ENCODE measurements around the gene ZNF219. TPM values are rescaled to one million over a fixed set of nuclear protein-coding genes. Genes with fewer than 3 reads are reported as not detected.

The ZNF219 gene
- total RNA-seq, 1 experiment from 2014 or later = 19.9 TPM

- POLR2A ChIA-PET = no interaction called here
- in situ Hi-C loops (cut with HindIII; ENCODE audit: low pct_unique_long_range_greater_than_20kb, low sequenced_read_pairs) (no loop called here), intact Hi-C loops (cut with micrococcal nuclease; ENCODE audit: unreplicated experiment) (no loop called here)
- no peaks in the 10 kb centered on the region for H3K4me1 ChIP-seq (ENCODE audit: control insufficient read depth, insufficient read depth, low read length)
- DNase-seq (ENCODE audit: low read depth, low spot score) (no peak), ATAC-seq (no peak)
- no peaks in the 10 kb centered on the region for H3K9me3 ChIP-seq (ENCODE audit: control insufficient read depth, insufficient read depth, low read depth, low read length)
- CTCF ChIA-PET = interaction anchor here (1.2 kb wide), 1 partner anchor 128 kb away, joined by 3 read pairs; no protein-coding TSS in a partner anchor
- H3K27ac ChIP-seq (ENCODE audit: low read length) = no peak overlapping the region
- no peaks in the 10 kb centered on the region for H3K36me3 ChIP-seq (ENCODE audit: control insufficient read depth, insufficient read depth, low read length)
- no peak for TF ChIP-seq SIN3A (IDR thresholded peaks at IDR 0.05; ENCODE audit: borderline replicate concordance, insufficient read depth, low read depth, low read length)
- TF ChIP-seq, protein P1, sequence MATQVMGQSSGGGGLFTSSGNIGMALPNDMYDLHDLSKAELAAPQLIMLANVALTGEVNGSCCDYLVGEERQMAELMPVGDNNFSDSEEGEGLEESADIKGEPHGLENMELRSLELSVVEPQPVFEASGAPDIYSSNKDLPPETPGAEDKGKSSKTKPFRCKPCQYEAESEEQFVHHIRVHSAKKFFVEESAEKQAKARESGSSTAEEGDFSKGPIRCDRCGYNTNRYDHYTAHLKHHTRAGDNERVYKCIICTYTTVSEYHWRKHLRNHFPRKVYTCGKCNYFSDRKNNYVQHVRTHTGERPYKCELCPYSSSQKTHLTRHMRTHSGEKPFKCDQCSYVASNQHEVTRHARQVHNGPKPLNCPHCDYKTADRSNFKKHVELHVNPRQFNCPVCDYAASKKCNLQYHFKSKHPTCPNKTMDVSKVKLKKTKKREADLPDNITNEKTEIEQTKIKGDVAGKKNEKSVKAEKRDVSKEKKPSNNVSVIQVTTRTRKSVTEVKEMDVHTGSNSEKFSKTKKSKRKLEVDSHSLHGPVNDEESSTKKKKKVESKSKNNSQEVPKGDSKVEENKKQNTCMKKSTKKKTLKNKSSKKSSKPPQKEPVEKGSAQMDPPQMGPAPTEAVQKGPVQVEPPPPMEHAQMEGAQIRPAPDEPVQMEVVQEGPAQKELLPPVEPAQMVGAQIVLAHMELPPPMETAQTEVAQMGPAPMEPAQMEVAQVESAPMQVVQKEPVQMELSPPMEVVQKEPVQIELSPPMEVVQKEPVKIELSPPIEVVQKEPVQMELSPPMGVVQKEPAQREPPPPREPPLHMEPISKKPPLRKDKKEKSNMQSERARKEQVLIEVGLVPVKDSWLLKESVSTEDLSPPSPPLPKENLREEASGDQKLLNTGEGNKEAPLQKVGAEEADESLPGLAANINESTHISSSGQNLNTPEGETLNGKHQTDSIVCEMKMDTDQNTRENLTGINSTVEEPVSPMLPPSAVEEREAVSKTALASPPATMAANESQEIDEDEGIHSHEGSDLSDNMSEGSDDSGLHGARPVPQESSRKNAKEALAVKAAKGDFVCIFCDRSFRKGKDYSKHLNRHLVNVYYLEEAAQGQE (IDR thresholded peaks at IDR 0.05; ENCODE audit: insufficient read depth in 1 of 2, low read depth in 2 of 2, low read length in 1 of 2) = no peak
- BruUV-seq (replicated peaks) = no TSS peak
- no peak overlapping the region for H3K4me3 ChIP-seq (ENCODE audit: low read depth in 2 of 2, low read length in 2 of 2)
- H3K27me3 ChIP-seq (ENCODE audit: control insufficient read depth, insufficient read depth, low read length) = no peaks in the 10 kb centered on the region
These were observed 43.9 kb upstream of the ZNF219 start for GRCh38 chr14:21142357-21142756.

DNA sequence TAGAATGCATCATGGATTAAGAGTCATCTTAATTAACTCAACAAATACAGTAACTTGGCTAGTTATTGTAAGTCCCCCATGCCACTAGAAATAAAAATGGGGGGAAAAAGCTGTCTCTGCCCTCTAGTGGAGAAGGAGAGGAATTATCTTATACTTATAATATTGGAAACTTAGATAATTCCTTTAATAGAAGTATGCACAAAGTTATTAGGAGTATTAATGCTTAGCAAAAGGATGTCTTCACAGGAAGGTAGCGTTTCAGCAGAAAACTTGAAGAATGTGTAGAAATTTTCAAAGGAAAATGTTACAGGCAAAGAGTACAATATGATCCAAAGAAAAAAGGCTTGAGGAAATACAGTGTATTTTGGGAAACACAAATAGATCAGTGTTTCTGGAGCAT lies 37.6 kb upstream of the ZNF219 start:
- intact Hi-C loops (cut with micrococcal nuclease; ENCODE audit: unreplicated experiment) = no loop called here
- Histone ChIP-seq H3K27ac (ENCODE audit: low read length) (no peak overlapping the region), H3K36me3 (ENCODE audit: control insufficient read depth, insufficient read depth, low read length) (no peaks in the 10 kb centered on the region), H3K27me3 (ENCODE audit: control insufficient read depth, insufficient read depth, low read length) (no peaks in the 10 kb centered on the region), H3K4me3 (ENCODE audit: low read depth in 2 of 2, low read length in 2 of 2) (no peak overlapping the region), H3K4me1 (ENCODE audit: control insufficient read depth, insufficient read depth, low read length) (no peaks in the 10 kb centered on the region), H3K9me3 (ENCODE audit: control insufficient read depth, insufficient read depth, low read depth, low read length) (no peaks in the 10 kb centered on the region)
- ChIA-PET CTCF (no interaction called here), POLR2A (no interaction called here)
- ATAC-seq (no peak), DNase-seq (ENCODE audit: low read depth, low spot score) (no peak)
- BruUV-seq (replicated peaks) = no TSS peak
- in situ Hi-C loops (cut with HindIII; ENCODE audit: low pct_unique_long_range_greater_than_20kb, low sequenced_read_pairs) = no loop called here
- TF ChIP-seq, protein P2, sequence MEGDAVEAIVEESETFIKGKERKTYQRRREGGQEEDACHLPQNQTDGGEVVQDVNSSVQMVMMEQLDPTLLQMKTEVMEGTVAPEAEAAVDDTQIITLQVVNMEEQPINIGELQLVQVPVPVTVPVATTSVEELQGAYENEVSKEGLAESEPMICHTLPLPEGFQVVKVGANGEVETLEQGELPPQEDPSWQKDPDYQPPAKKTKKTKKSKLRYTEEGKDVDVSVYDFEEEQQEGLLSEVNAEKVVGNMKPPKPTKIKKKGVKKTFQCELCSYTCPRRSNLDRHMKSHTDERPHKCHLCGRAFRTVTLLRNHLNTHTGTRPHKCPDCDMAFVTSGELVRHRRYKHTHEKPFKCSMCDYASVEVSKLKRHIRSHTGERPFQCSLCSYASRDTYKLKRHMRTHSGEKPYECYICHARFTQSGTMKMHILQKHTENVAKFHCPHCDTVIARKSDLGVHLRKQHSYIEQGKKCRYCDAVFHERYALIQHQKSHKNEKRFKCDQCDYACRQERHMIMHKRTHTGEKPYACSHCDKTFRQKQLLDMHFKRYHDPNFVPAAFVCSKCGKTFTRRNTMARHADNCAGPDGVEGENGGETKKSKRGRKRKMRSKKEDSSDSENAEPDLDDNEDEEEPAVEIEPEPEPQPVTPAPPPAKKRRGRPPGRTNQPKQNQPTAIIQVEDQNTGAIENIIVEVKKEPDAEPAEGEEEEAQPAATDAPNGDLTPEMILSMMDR (IDR thresholded peaks at IDR 0.05) = peak; percentile 74
- TF ChIP-seq SIN3A (IDR thresholded peaks at IDR 0.05; ENCODE audit: borderline replicate concordance, insufficient read depth, low read depth, low read length) = no peak
- no peak for TF ChIP-seq TCF7L2 (IDR thresholded peaks at IDR 0.05; ENCODE audit: low read depth, low read length)
- TF ChIP-seq POLR2AphosphoS5 (IDR thresholded peaks at IDR 0.05; ENCODE audit: low read depth, low read length) = no peak

- intact Hi-C loops (cut with micrococcal nuclease; ENCODE audit: unreplicated experiment) = no loop called here
- POLR2A ChIA-PET = no interaction called here
- no peaks in the 10 kb centered on the region for H3K36me3 ChIP-seq (ENCODE audit: control insufficient read depth, insufficient read depth, low read length)
These were observed 35.4 kb upstream of the ZNF219 start for GRCh38 chr14:21133901-21134300.

More at GRCh38 chr14:21133901-21134300, 35.4 kb upstream of the ZNF219 start:
- no TSS peak for BruUV-seq (replicated peaks)
- Histone ChIP-seq H3K4me3 (ENCODE audit: low read depth in 2 of 2, low read length in 2 of 2) (no peak overlapping the region), H3K9me3 (ENCODE audit: control insufficient read depth, insufficient read depth, low read depth, low read length) (no peaks in the 10 kb centered on the region), H3K27me3 (ENCODE audit: control insufficient read depth, insufficient read depth, low read length) (0 out of 2 replicates have a peak, but pooled peaks cover 2% of the 10 kb centered on the region), H3K27ac (ENCODE audit: low read length) (no peak overlapping the region), H3K4me1 (ENCODE audit: control insufficient read depth, insufficient read depth, low read length) (no peaks in the 10 kb centered on the region)
- CTCF ChIA-PET = no interaction called here
- TF ChIP-seq, protein P2 (IDR thresholded peaks at IDR 0.05) = no peak
- no peak for TF ChIP-seq TCF7L2 (IDR thresholded peaks at IDR 0.05; ENCODE audit: low read depth, low read length)
- TF ChIP-seq SIN3A (IDR thresholded peaks at IDR 0.05; ENCODE audit: borderline replicate concordance, insufficient read depth, low read depth, low read length) = no peak
- no peak for TF ChIP-seq POLR2AphosphoS5 (IDR thresholded peaks at IDR 0.05; ENCODE audit: low read depth, low read length)
- TF ChIP-seq, protein P1 (IDR thresholded peaks at IDR 0.05; ENCODE audit: insufficient read depth in 1 of 2, low read depth in 2 of 2, low read length in 1 of 2) = no peak
- DNase-seq (ENCODE audit: low read depth, low spot score) (no peak), ATAC-seq (no peak)
- in situ Hi-C loops (cut with HindIII; ENCODE audit: low pct_unique_long_range_greater_than_20kb, low sequenced_read_pairs) = no loop called here

Data from Panc1 (cell line).